H1 (cell line): ENCODE measurements around the gene SLC8A3. TPM values are rescaled to one million over a fixed set of nuclear protein-coding genes. Genes with fewer than 3 reads are reported as not detected.

Experiments
- CTCF ChIA-PET: fragments of 300-600 bp; sonication (Branson Sonifier 250); formaldehyde crosslinking; loops from one replicate; lab custom pipeline; 2021; ENCODE audit not compliant: partially characterized antibody; lab: Charles Lee
- POLR2A ChIA-PET: fragments of 300-600 bp; sonication (Branson Sonifier 250); formaldehyde crosslinking; loops from one replicate; lab custom pipeline; 2021; ENCODE audit warnings: inconsistent platforms; ENCODE audit not compliant: partially characterized antibody; lab: Charles Lee
- DNase-seq, 2 experiments: peaks; one replicate each; pipeline versions ENCODE4 v3.0.0 to v3.0.0-alpha.2; 2010 to 2022; ENCODE audit warnings: low spot score in 2 of 2, low read depth in 1 of 2, mixed read lengths in 1 of 2
- FAIRE-seq: peaks from 2 replicates; lab custom pipeline; 2011; peaks lifted over from hg19 to GRCh38; lab: Jason Lieb, UNC
- H2AFZ ChIP-seq: 2 replicates; pipeline ENCODE4 v1.8.1; 2012; ENCODE audit warnings: low read length, inconsistent platforms
- H2AK5ac ChIP-seq: 2 replicates; pipeline ENCODE4 v1.6.1; 2013; ENCODE audit warnings: low read depth, low read length
- H2BK120ac ChIP-seq: replicated peaks from 2 replicates; pipeline ENCODE3; 2013; ENCODE audit warnings: low read depth, low read length, inconsistent platforms
- H2BK12ac ChIP-seq: 2 replicates; pipeline ENCODE4 v1.6.1; 2013; ENCODE audit warnings: low read depth, low read length
- H2BK15ac ChIP-seq: 2 replicates; pipeline ENCODE4 v1.6.1; 2013; ENCODE audit warnings: low read length
- H2BK20ac ChIP-seq: 2 replicates; pipeline ENCODE4 v1.6.1; 2013; ENCODE audit warnings: low read length
- H2BK5ac ChIP-seq: 2 replicates; pipeline ENCODE4 v1.6.1; 2013; ENCODE audit warnings: low read depth, low read length
- H3K14ac ChIP-seq: 2 replicates; pipeline ENCODE4 v1.6.1; 2013; ENCODE audit warnings: inconsistent platforms; ENCODE audit not compliant: insufficient read length
- H3K18ac ChIP-seq: 2 replicates; pipeline ENCODE4 v1.6.1; 2013; ENCODE audit warnings: low read length; ENCODE audit errors: extremely low read depth
- H3K23ac ChIP-seq: 2 replicates; pipeline ENCODE4 v1.6.1; 2013; ENCODE audit warnings: inconsistent platforms; ENCODE audit not compliant: insufficient read length
- H3K23me2 ChIP-seq: 2 replicates; pipeline ENCODE4 v1.6.1; 2013; ENCODE audit warnings: low read depth, low read length
- H3K27ac ChIP-seq: 2 replicates; pipeline ENCODE4 v1.6.1; 2011; ENCODE audit warnings: low read depth, low read length, inconsistent platforms
- H3K27me3 ChIP-seq, 4 experiments: replicated peaks in 1 of 4; 1 replicate in 1 of 4; 2 replicates in 3 of 4; pipeline versions ENCODE4 v1.6.1 to v1.8.1; 2011 to 2013; ENCODE audit warnings: low read length in 3 of 4, mild to moderate bottlenecking in 3 of 4, inconsistent platforms in 2 of 4, mixed read lengths in 2 of 4, moderate library complexity in 1 of 4; ENCODE audit not compliant: control insufficient read depth in 3 of 4, insufficient read depth in 3 of 4; ENCODE audit errors: extremely low read depth in 1 of 4
- H3K36me3 ChIP-seq, 4 experiments: 2 replicates each; pipeline versions ENCODE4 v1.6.1 to v1.8.1; 2011 to 2013; ENCODE audit warnings: mild to moderate bottlenecking in 4 of 4, low read length in 3 of 4, moderate library complexity in 2 of 4, control low read depth in 1 of 4, inconsistent platforms in 1 of 4; ENCODE audit not compliant: insufficient read depth in 4 of 4, control insufficient read depth in 2 of 4
- H3K4ac ChIP-seq: replicated peaks from 2 replicates; pipeline ENCODE3; 2013; ENCODE audit warnings: low read length, low read depth, mixed read lengths, inconsistent platforms; ENCODE audit not compliant: insufficient read length
- H3K4me1 ChIP-seq, 4 experiments: replicated peaks in 1 of 4; 1 replicate in 1 of 4; 2 replicates in 3 of 4; pipeline versions ENCODE4 v1.6.1 to v1.8.1; 2011 to 2013; ENCODE audit warnings: low read length in 3 of 4, inconsistent platforms in 2 of 4, mixed read lengths in 1 of 4; ENCODE audit not compliant: insufficient read depth in 4 of 4, control insufficient read depth in 3 of 4
- H3K4me2 ChIP-seq, 2 experiments: 2 replicates each; pipeline versions ENCODE4 v1.6.1 to v1.8.1; 2011 to 2013; ENCODE audit warnings: low read depth in 2 of 2, low read length in 2 of 2, control low read depth in 1 of 2, inconsistent platforms in 1 of 2, mild to moderate bottlenecking in 1 of 2; ENCODE audit not compliant: insufficient read depth in 1 of 2
- H3K4me3 ChIP-seq, 4 experiments: fragments of 200-600, 300-600 bp in 1 of 4; sonication (generic), shearing (Covaris generic), sonication (Bioruptor Twin) in 1 of 4; 2 replicates each; pipeline versions ENCODE4 v1.5.1 to v1.8.1; 2011 to 2016; ENCODE audit warnings: low read length in 4 of 4, low read depth in 3 of 4, control low read depth in 2 of 4, inconsistent platforms in 2 of 4, mild to moderate bottlenecking in 2 of 4, mixed read lengths in 1 of 4, moderate library complexity in 1 of 4; ENCODE audit not compliant: insufficient read depth in 2 of 4; ENCODE audit errors: extremely low read depth in 1 of 4
- H3K56ac ChIP-seq: replicated peaks from 2 replicates; pipeline ENCODE3; 2013; ENCODE audit warnings: low read depth, mild to moderate bottlenecking, mixed read lengths, low read length, inconsistent platforms; ENCODE audit not compliant: insufficient read length
- H3K79me1 ChIP-seq: 2 replicates; pipeline ENCODE4 v1.6.1; 2013; ENCODE audit warnings: low read depth, low read length, control low read depth
- H3K79me2 ChIP-seq, 2 experiments: 2 replicates each; pipeline versions ENCODE4 v1.6.1 to v1.8.1; 2012 to 2013; ENCODE audit warnings: low read length in 2 of 2, mild to moderate bottlenecking in 2 of 2, inconsistent platforms in 1 of 2; ENCODE audit not compliant: insufficient read depth in 2 of 2, control insufficient read depth in 1 of 2
- H3K9ac ChIP-seq, 4 experiments: replicated peaks in 1 of 4; 1 replicate in 1 of 4; 2 replicates in 3 of 4; pipeline versions ENCODE4 v1.6.1 to v1.8.1; 2011 to 2013; ENCODE audit warnings: low read depth in 3 of 4, low read length in 3 of 4, control low read depth in 2 of 4, mild to moderate bottlenecking in 2 of 4, moderate library complexity in 2 of 4, inconsistent platforms in 1 of 4; ENCODE audit errors: extremely low read depth in 1 of 4
- H3K9me3 ChIP-seq, 2 experiments: 2 replicates each; pipeline versions ENCODE4 v1.6.1 to v1.8.1; 2012 to 2013; ENCODE audit warnings: mild to moderate bottlenecking in 2 of 2, moderate library complexity in 2 of 2, control low read depth in 1 of 2, inconsistent platforms in 1 of 2, low read depth in 1 of 2, low read length in 1 of 2, mixed read lengths in 1 of 2; ENCODE audit not compliant: insufficient read depth in 2 of 2
- H4K20me1 ChIP-seq, 2 experiments: replicated peaks in 1 of 2; 2 replicates each; pipeline versions ENCODE3 to v1.8.1; 2011 to 2013; ENCODE audit warnings: inconsistent platforms in 2 of 2, low read length in 2 of 2, mild to moderate bottlenecking in 1 of 2; ENCODE audit not compliant: insufficient read depth in 2 of 2, control insufficient read depth in 1 of 2
- H4K5ac ChIP-seq: 2 replicates; pipeline ENCODE4 v1.6.1; 2013; ENCODE audit warnings: low read length, low read depth, mixed read lengths, inconsistent platforms; ENCODE audit not compliant: insufficient read length
- H4K8ac ChIP-seq: 2 replicates; pipeline ENCODE4 v1.8.0; 2013; ENCODE audit warnings: mild to moderate bottlenecking, moderate library complexity, low read length, inconsistent platforms; ENCODE audit not compliant: insufficient read depth; ENCODE audit errors: extremely low read depth
- H4K91ac ChIP-seq: replicated peaks from 2 replicates; pipeline ENCODE3; 2013; ENCODE audit warnings: low read length, mixed read lengths, inconsistent platforms; ENCODE audit not compliant: insufficient read length
- FOSL1 ChIP-seq: IDR thresholded peaks from 2 replicates; pipeline ENCODE4 v1.6.1; 2011; ENCODE audit warnings: mild to moderate bottlenecking, low read depth, low read length, moderate library complexity; ENCODE audit not compliant: insufficient read depth
- JUN ChIP-seq: IDR thresholded peaks from 2 replicates; pipeline ENCODE4 v1.6.1; 2011; ENCODE audit warnings: low read depth, mild to moderate bottlenecking, improper control_type of control experiment, low read length
- NANOG ChIP-seq: IDR thresholded peaks from 2 replicates; pipeline ENCODE4 v1.6.1; 2011; ENCODE audit warnings: low read length, low read depth, mild to moderate bottlenecking, inconsistent platforms; ENCODE audit not compliant: insufficient read depth, poor library complexity, severe bottlenecking
- RAD21 ChIP-seq, 2 experiments: IDR thresholded peaks in 1 of 2; conservative IDR thresholded peaks in 1 of 2; 2 replicates each; pipeline ENCODE4 v1.6.1; 2011; ENCODE audit warnings: low read depth in 2 of 2, low read length in 2 of 2, improper control_type of control experiment in 1 of 2, inconsistent platforms in 1 of 2, mild to moderate bottlenecking in 1 of 2, moderate library complexity in 1 of 2
- RBBP5 ChIP-seq: IDR thresholded peaks from 2 replicates; pipeline ENCODE4 v1.7.1; 2012; ENCODE audit warnings: low read depth, mild to moderate bottlenecking, inconsistent platforms, low read length, moderate library complexity, borderline replicate concordance
- SRF ChIP-seq: IDR thresholded peaks from 2 replicates; pipeline ENCODE4 v1.6.1; 2011; ENCODE audit warnings: mild to moderate bottlenecking, low read depth, low read length, moderate library complexity
- TAF7 ChIP-seq: optimal IDR thresholded peaks from 2 replicates; pipeline ENCODE3; 2011; ENCODE audit warnings: low read depth, mild to moderate bottlenecking, inconsistent platforms, low read length, moderate library complexity, borderline replicate concordance
- YY1 ChIP-seq: IDR thresholded peaks from 2 replicates; pipeline ENCODE4 v1.6.1; 2011; ENCODE audit warnings: low read depth, mild to moderate bottlenecking, low read length
- whole genome bisulfite sequencing, 2 experiments: shearing (Covaris generic) in 1 of 2; methylation state at CpG; one replicate each; pipeline versions ENCODE4 v1.1.6 to v1.1.7; 2013 to 2015; ENCODE audit warnings: low lambda C conversion rate in 2 of 2, mixed read lengths in 2 of 2, inconsistent platforms in 1 of 2, low coverage in 1 of 2, missing lambda C conversion rate in 1 of 2; ENCODE audit not compliant: insufficient replicate concordance in 2 of 2, insufficient coverage in 1 of 2, insufficient read length in 1 of 2; ENCODE audit errors: extremely low coverage in 1 of 2, missing lambda C conversion rate in 1 of 2; 5-methylcytosine and 5-hydroxymethylcytosine counted together
- polyA plus RNA-seq, 7 experiments: library from polyadenylated mRNA; depleted of rRNA in 3 of 7; stranded (reverse) in 5 of 7; unstranded in 2 of 7; fragments of >200 nt in 5 of 7; fragments of 200-250 nt in 2 of 7; gene quantifications; 1 replicate in 5 of 7; 2 replicates in 1 of 7; 4 replicates in 1 of 7; pipeline versions ENCODE4 v1.2.1 to v1.2.3, GENCODE V29; 2011 to 2013; ENCODE audit warnings: missing spikeins in 2 of 7, mixed read lengths in 2 of 7
- total RNA-seq: library from RNA; stranded (reverse); fragmentation: NEBNext Ultra II Directional; extraction: Animal tissue kit (Norgen Biotek cat#: 25700); gene quantifications from 2 replicates; pipeline ENCODE4 v1.2.1, GENCODE V29; 2021
- TF ChIP-seq, protein P1 (sequence below), 3 experiments: IDR thresholded peaks; 1 replicate in 2 of 3; 2 replicates in 1 of 3; pipeline versions ENCODE4 v1.5.1 to v1.6.1; 2011; ENCODE audit warnings: low read length in 3 of 3, mild to moderate bottlenecking in 3 of 3, inconsistent platforms in 2 of 3, low read depth in 1 of 3, moderate library complexity in 1 of 3; ENCODE audit not compliant: insufficient read depth in 1 of 3; ENCODE audit errors: control extremely low read depth in 1 of 3

Gene SLC8A3
- total and polyA plus RNA-seq, 2 of the 8 experiments (the other 6 are each of a cell fraction or from before 2014, with no cell fraction given): 0.38 to 1.1 TPM

DNA sequence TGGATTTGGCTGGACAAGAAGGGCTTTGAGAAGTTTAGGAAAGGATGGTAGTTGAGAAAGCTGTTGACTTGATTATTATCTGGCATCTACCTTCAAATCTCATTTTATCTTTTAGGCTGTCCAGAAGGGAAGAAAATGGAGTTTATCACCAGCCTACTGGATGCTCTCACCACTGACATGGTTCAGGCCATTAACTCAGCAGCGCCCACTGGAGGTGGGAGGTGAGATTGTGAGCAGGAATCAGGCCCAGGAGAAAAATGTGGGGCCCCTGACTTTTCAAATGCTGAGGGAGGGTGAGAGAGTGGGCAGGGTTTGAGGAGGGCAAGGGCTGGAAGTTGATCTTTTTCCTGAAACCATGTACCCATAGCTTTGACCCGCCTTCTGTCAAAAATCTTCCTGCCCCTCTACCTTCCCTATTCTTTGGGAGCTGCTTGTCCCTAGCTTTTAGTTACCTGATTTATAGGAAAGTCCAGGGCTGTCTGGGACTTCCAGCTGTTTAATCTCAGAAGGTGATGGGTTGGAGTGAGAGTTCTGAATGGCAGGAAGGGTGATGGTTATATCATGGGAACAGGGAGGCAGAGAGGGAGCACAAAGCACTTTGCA lies 175.4 kb downstream of the SLC8A3 start:
- H4K8ac ChIP-seq: no peak overlapping the region
- 0 out of 2 replicates have a peak overlapping the region, but pooled peaks have one; percentile 2 for H2BK20ac ChIP-seq
- no peak overlapping the region for H2BK12ac ChIP-seq
- H3K4me2 ChIP-seq: no peak overlapping the region
- H3K27ac ChIP-seq: no peak overlapping the region
- no peaks in the 10 kb centered on the region for H3K27me3 ChIP-seq
- peaks cover 0 to 8% (median 5%) of the 10 kb centered on the region in 4 experiments; a peak in 3 of 7 replicates for H3K4me1 ChIP-seq
- peak; percentile 34 to 94 for DNase-seq
- no peak overlapping the region for H2BK120ac ChIP-seq
- H2BK15ac ChIP-seq: 0 out of 2 replicates have a peak overlapping the region, but pooled peaks have one; percentile 36
- H4K20me1 ChIP-seq: no peaks in the 10 kb centered on the region
- H3K23me2 ChIP-seq: no peaks in the 10 kb centered on the region
- no peak overlapping the region for H4K5ac ChIP-seq
- H3K79me1 ChIP-seq: no peaks in the 10 kb centered on the region
- H3K14ac ChIP-seq: no peak overlapping the region
- no peak overlapping the region for H3K18ac ChIP-seq
- no peak overlapping the region for H3K4ac ChIP-seq
- H3K79me2 ChIP-seq: no peaks in the 10 kb centered on the region
- no peak overlapping the region for H3K9ac ChIP-seq
- CTCF ChIA-PET: interaction anchor here (0.6 to 5.4 kb wide), 55 partner anchors 8 to 484 kb away, joined by 3 to 45 read pairs (median 4); partner anchors contain the start of gene SMOC1
- H2AK5ac ChIP-seq: no peak overlapping the region
- WGBS, 2 experiments: 15% methylated on average over 2 of the region's 2 CpGs; no CpG with 5 or more reads in 1 of the 2 experiments
- H3K4me3 ChIP-seq: no peak overlapping the region
- peak; percentile 70 for FAIRE-seq
- H3K36me3 ChIP-seq: no peaks in the 10 kb centered on the region
- H3K23ac ChIP-seq: no peak overlapping the region
- no peaks in the 10 kb centered on the region for H3K9me3 ChIP-seq
- no peak overlapping the region for H4K91ac ChIP-seq
- H2AFZ ChIP-seq: 0 out of 2 replicates have a peak overlapping the region, but pooled peaks have one; percentile 19
- H3K56ac ChIP-seq: no peak overlapping the region
- no peak overlapping the region for H2BK5ac ChIP-seq
- POLR2A ChIA-PET: no interaction called here
- TF ChIP-seq, protein P1, sequence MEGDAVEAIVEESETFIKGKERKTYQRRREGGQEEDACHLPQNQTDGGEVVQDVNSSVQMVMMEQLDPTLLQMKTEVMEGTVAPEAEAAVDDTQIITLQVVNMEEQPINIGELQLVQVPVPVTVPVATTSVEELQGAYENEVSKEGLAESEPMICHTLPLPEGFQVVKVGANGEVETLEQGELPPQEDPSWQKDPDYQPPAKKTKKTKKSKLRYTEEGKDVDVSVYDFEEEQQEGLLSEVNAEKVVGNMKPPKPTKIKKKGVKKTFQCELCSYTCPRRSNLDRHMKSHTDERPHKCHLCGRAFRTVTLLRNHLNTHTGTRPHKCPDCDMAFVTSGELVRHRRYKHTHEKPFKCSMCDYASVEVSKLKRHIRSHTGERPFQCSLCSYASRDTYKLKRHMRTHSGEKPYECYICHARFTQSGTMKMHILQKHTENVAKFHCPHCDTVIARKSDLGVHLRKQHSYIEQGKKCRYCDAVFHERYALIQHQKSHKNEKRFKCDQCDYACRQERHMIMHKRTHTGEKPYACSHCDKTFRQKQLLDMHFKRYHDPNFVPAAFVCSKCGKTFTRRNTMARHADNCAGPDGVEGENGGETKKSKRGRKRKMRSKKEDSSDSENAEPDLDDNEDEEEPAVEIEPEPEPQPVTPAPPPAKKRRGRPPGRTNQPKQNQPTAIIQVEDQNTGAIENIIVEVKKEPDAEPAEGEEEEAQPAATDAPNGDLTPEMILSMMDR (IDR thresholded peaks at IDR 0.05; ENCODE audit: control extremely low read depth in 1 of 3, insufficient read depth in 1 of 3, low read depth in 1 of 3, low read length in 3 of 3): peak; percentile 85 to 92 (median 89)
- no peak for TF ChIP-seq NANOG
- TF ChIP-seq YY1: peak; percentile 78
- no peak for TF ChIP-seq JUN
- no peak for TF ChIP-seq FOSL1
- TF ChIP-seq RAD21 (IDR thresholded peaks at IDR 0.05 in 1 of 2, conservative IDR thresholded peaks at IDR 0.05 in 1 of 2; ENCODE audit: low read depth in 2 of 2, low read length in 2 of 2): peak; percentile 77 to 87
- peak; percentile 24; the same call in 1 of the 2 replicates for TF ChIP-seq SRF
- peak; percentile 45 for TF ChIP-seq TAF7
- TF ChIP-seq RBBP5: no peak
